Stromal cell of bone marrow (primary cell): ENCODE results near the gene SGMS2.
"Not testable (repeated sequence)": the region's sequence is repeated elsewhere in the genome, so short reads cannot be mapped to it uniquely, and the experiment has no call there.

ENCODE experiments used
- DNase-seq: peaks from one replicate; pipeline ENCODE4 v3.0.0-alpha.2; 2012; ENCODE audit warnings: low read depth

Gene SGMS2

DNA sequence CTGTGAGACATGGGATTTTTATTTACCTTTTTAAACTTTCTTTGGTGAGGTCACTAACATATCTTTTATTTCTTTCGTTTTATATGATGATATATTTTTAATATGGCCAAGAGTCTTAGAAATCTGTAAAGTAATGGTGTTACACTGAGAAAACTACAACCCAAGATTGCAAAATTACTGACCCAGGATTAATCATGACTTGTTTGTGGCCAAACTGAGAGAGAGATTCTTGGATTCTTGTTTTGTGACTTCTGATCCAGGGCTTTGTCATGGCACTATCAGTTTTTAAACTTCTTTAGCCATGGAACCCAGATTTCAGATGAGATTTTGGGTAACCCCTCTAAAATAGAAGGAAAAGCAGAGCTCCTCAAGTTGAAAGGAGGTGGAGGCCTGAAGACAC lies 42.0 kb downstream of the SGMS2 start:
- DNase-seq, result peak; percentile 28

DNA sequence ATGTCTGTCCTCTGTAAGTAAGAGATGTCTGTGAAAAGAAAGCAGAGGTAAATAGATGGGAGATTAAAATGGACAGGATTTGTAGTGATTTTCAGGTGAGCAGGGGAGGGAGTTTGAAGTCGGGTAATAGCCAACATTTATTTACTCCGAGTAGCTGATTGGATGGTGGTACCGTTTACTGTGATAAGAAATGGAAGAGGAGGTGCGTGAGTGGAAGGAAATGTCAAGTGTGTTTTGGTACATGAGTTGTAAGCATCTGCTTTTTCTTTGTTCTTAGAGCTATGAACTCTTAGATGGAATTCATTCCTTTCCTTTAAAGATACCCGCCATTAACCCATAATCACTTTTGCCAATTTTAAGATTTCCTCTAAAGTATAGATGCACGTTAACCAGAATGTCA lies 45.5 kb downstream of the SGMS2 start:
- DNase-seq, result no peak

DNA sequence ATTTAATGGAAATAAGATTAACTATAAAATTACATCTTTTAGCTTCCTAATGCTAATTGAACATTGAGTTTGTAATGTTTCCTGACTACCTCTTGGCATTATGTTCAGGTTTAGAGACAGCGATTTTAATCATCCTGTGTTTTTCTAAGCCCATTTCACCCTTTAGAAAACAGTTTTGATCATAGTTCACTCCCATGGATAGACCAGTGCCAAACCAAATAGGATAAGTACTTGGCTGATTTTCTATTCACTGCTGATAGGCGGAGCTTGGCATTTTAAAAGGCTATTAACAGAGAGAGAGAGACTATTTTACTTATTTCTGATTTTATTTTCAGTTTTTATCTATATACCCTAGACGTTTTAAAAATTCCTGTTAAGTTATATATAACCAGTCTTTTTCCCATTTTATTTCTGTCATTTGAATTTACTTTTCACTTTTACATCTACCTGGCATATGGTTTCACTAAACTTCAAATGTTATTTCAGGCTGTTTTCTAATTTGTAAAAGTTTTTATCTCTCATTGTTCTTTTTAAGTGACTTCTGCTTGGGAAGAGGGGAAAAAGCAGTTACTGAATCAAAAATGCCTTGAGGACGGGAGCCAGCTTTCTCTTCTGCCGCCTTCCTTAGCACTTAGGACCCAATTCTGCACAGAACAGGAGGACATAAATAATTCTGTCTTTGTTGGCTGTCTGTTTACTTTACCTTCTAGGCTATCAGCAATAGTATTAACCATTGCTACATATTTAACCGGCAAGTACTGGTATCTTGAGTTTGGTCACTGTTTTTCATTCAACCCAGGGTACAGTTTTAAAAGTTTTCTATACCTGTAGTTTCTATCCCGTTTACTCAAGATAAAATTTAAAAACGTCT lies 46.4 kb downstream of the SGMS2 start:
- peak; percentile 21 for DNase-seq

DNA sequence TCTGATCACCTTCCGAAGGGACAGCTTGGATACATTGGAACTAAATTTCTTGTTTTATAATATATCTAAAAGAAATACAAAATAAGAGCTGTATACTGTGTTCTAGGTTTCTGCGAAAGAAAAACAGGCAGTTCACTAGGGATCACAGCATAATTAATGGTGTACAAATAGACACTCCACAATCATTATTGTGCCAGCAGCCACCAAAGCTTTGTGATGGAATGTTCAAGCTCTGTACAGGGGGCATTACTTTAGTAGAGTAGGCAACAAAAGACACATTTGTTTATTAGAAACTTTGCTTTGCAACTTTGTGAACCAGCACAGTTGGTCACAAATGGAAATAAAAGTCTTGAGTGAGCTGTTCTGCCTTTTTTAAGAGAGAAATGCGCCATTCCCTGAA lies 49.3 kb downstream of the SGMS2 start:
- no peak for DNase-seq

DNA sequence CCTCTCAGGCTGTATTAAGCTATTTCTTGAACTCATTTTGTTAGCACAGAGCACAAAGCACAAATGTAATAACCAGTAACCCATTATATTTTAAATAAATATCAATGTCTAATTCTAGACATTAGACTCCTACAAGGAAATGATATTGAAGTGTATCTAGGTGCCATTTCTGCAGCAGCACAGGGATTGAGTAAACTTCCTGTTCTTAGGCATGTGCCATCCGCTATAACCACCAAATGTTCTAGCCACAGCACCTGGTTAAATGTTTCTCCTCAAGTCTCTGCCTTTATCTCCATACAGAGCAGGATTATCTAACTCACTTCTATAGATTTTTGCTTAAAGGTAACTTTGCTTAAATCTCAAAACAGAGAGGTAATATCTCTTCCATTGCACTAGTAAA lies 51.4 kb downstream of the SGMS2 start:
- no peak for DNase-seq

DNA sequence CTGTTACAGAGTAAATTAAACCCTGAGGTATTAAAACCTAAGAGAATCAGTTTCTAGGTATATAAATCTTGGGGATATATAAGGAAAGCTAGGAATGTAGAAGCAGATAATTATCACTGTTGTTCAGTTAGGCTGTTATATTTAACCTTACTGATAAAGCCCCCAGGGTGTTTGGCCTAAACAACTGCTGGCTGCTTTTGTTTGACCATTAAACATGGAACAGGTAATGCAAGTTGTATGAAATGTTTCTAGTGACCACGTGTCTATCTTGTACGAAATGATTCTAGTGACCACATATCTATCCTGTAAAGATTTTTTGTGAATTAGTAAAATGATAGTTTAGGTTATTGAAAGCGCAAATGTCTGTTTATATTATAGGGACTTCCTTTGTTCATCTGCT lies 52.6 kb downstream of the SGMS2 start:
- DNase-seq, result no peak

DNA sequence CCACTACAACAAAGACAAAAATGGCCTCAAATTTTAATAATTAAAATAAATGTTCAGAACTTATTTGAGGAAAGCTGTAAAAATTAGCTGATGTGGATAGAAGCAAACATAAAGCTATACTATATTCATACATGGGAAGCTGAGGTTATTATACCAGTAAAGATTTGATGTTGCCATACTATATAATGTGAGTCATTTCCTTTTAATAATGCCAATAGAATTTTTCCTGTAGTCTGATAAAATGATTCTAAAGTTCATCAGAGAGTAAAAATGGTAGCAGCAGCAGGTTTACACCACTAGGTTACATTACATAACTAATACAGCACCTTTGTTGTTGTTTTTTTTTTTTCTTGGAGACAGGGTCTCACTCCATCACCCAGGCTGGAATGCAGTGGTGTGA lies 61.1 kb downstream of the SGMS2 start:
- DNase-seq, result no peak

DNA sequence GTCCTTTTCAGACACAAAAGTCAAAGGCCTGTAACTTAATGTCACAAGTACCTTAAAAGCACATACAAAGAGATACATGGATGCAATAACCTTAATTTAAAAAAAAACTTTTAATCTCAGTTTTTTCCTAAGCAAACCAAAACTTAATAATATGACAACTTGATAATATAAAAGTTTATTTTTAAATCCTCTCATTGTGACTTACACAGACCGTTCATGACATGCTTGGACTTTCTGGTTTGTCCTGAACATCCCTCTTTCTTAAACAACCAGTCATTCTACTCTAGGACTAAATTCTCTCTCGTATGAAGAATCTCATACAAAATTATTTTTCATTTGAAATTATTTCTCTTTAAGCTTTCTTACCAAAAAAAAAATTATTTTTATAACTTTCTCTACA lies 63.5 kb downstream of the SGMS2 start:
- no peak for DNase-seq

DNA sequence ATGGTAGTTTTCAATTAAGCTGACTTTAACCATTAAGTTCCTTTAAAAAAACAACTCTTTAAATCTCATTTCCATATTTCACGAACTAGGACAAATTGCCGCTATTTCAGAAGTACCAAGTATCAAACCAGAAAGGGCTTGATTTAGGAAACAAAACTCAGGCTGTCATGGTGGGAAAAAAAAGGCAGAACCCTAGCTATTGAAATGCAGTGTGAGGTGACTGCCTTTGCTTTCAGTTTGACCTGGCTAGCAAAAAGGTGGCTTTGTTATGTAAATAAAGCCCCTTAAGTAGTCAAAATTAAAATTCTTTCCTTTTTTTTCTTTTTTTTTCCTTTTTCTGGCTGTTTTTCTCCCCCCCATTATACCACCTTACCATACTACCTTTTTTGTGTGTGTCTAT lies 66.0 kb downstream of the SGMS2 start:
- no peak for DNase-seq

DNA sequence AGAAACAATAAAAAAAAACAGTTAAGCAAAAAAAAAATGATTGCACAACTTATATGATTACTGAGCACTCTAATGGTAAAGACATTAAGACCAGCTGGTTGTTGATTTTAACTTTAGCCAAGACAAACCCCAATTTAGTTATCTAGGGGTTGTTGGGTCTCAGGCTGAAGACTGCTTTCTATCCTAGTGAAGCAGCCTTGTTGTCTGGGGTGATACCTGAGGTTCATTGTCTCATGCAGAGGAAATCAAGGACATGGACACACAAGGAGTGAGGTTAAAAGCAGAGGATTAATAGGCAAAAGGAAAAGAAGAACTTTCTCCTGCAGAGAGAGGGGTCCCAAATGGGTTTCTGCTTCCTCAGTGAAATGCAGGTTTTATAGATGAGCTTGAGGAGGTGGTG lies 66.6 kb downstream of the SGMS2 start:
- DNase-seq, result no peak

DNA sequence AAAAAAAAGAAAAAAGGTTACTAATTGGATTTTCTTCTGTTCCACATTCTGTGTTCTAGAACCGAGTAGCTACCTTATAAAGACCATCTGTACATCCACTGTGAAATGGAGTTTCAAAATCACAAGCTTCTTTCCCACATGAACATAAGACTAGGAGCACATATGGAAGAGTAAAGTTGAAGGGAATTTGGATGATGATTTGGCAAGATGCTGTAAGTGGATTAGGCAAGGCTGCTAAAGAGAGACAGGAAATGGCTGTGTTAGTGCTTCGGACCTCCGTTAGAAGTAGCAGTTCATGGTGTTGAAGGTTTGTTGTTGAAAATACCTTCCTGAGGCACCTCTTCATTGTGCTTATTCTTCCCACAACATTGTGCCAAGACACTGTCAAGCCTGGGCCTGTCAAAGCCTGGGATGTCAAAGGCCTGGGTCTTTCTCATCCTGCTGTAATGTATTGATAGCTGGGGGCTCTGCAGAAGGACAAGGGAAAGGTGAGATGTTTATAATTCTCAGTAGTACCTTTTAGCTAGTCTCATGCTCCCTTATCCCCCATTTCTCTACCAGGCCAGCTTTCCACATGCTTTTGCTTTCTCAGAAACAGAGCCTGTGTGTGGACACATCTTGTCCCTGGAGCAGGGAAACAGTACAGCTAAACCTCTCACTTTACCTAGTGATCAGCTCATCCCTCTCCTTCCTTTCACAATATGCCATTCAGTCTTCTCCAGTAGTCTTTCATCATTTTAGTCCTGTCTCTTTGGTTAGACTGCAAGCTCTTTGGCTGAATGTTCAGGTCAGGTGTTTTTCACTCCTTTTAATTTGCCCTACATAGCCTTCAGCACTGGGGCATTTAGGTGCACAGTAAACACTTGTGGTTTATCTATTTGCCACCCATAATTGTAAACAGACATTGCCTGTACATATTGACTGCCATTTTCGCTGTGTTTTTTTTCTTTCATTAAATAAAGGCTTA lies 68.7 kb downstream of the SGMS2 start:
- no peak for DNase-seq

DNA sequence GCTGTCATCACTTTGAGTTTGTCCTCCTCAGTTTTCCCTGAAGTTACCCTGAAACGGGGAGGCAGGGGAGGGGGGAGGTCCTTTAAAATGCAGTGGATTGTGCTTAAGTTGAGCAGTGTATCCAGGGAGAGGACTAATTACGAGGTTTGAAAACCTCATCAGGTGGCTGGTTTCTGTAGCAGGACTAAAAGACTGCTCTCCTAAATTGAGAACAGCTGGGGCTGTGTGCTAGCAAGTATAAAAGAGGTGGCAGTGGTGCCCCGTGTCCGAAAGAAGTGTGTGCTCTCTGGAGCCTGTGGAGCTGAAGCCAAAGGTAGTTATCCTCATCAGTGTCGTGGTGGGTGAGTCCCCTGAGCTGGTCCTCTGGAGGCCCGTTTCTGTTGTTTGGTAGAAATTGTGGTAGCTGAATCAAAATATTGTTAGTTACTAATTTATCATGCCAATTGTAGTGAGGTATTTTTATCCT lies 69.4 kb downstream of the SGMS2 start:
- DNase-seq, result no peak

DNA sequence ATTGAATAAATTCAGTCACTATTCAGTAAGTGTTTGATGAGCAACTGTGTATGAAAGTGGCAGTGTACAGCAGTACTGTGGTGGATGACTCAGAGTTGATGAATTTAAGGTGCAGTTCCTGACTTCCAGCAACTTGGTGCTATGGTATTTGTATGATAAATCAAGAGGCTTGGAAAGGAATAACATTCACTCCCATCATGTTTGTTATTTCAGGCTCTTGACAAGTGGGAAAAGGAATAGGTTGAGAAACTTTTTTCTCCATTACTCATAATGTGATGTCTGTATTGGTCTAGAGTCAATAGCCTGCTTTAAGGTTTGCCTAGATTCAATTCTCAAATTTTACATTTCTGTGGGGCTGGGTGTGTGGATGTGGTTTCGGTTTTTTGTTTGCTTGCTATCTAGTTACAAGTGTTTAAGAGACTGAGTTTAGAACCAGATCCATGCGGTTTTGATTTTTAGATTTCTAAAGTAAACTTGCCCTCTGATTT lies 71.5 kb downstream of the SGMS2 start:
- peak; percentile 85 for DNase-seq

DNA sequence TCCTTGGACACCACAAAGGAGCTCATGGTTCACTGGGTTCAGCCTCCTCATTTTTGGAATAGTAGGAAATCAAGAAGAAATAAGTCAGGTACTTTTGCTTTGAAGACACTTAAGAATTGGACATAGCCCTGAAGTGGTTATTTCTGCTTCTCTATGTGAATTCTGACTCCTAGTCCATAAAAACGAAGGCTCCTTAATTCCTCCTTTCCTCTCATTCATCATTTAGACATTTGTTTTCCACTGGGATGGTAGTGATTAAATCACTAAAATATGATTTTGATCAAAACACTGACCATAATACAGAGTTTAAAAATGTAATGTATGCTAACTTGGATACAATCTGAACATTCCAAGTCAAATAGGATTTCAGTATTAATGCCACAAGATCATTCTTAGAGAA lies 71.9 kb downstream of the SGMS2 start:
- DNase-seq, result peak; percentile 38

DNA sequence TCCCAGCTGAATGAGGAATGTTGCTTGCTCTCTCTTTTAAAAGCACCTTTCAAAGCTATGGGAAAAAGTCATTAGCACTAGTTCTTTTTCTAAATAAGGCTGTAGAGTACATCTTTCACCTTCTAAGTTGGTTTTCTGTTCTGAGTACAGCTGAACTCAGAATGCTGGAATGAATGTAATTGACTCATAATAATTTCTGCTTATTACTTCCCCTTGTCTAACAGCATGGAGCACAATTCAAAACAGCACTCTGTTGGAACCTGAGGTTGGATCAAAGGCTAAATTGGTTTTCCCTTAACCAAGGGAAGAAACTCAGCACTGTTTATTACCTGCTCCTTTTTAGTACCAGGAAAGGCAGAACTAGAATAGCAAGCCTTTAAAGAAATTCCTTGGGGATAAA lies 73.1 kb downstream of the SGMS2 start:
- DNase-seq, result no peak

DNA sequence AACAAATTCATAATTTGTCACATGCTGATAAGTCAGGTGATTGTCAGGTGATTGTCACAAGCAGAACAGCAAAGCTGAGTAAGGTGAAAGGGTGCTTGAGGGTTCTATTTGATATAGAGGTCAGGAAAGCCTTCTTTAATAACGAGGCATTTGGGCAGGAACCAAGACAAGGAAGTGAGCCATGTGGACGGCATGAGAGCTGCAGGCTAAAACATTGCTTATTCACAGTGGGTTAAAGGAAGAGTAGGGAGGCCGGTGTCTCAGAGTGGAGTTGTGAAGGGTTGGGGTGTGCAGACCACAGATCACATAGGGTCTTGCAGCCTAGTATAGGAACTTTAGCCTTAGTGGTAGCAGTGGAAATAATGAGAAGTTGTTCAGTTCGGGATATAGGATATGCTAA lies 75.3 kb downstream of the SGMS2 start:
- no peak for DNase-seq

DNA sequence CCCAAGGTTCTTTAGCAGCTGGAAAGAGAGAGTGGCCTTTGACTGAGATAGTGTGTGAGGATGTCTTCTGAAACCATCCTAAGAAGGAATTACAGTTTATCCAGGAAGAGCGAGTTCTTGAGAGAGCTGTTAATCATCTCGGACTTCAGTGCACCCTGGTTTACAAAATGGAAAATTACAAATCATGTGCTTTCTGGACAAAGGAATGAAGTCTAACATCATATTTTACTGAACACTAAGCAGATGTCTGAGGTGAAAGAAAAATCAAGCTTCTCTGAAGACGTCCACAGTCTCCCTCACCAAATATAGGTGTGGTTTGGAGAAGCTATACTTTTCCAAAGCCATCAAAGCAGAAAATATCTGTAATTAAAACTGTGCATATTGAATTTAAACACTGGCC lies 75.8 kb downstream of the SGMS2 start:
- no peak for DNase-seq

DNA sequence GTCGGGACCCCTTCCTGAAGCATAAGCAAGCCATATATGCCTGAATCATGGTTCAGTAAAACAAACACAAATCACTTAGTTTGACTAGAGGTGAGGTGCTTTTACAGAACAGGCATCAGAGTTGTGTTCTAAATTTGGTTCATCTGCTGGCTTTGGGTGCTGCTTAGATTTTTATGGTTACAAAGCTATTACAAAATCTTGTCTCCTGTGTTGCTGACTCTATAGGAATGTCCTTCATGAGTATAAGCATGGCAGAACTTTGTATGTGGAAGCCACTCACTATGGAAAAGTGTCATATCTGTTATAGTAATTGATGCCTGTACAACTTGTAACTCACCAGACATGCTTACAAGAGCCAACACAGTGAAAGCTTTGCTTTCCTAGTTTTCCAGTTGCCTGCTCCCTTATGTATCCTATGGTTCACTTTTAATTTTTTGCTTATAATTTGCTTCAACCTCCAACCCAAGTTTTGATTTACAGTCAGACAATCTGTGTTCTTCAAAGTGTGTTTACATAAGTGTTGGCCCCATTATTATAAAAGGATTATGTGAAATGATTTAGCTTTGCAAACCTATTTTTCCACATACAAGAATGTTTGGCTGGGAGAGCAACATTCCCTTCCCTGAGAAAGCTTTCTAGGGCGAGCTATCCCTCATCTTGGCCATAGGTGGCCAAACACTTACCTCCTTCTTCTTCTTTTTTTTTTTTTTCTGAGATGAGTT lies 76.6 kb downstream of the SGMS2 start:
- no peak for DNase-seq

DNA sequence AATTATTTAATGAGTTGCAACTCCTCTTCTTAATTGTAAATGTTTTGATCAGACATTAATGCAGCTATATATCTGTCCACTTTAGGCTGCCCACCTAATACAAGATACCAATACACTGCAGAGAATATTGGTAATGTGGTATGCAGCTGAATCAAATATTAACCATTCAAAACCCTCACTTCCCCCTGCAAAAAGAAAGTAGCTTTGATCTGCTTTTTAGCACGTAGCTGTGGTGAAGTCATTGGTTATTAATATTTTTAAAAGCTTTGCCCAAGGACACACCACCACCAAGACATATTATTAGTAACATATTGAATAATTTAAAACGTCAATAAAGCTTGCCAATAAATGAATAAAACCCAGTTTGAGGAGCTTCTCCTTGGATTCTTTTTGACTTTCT lies 78.0 kb downstream of the SGMS2 start:
- DNase-seq, result no peak

DNA sequence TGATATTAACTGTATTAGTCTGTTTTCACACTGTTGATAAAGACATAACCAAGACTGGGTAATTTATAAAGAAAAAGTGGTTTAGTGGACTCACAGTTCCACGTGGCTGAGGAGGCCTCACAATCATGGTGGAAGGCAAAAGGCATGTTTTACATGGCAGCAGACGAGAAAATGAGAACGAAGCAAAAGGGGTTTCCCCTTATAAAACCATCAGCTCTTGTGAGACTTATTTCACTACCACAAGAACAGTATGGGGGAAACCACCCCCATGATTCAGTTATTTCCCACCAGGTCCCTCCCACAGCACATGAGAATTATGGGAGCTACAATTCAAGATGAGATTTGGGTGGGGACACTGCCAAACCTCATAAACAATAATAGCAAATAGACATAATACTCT lies 80.3 kb downstream of the SGMS2 start:
- not testable (repeated sequence) for DNase-seq

DNA sequence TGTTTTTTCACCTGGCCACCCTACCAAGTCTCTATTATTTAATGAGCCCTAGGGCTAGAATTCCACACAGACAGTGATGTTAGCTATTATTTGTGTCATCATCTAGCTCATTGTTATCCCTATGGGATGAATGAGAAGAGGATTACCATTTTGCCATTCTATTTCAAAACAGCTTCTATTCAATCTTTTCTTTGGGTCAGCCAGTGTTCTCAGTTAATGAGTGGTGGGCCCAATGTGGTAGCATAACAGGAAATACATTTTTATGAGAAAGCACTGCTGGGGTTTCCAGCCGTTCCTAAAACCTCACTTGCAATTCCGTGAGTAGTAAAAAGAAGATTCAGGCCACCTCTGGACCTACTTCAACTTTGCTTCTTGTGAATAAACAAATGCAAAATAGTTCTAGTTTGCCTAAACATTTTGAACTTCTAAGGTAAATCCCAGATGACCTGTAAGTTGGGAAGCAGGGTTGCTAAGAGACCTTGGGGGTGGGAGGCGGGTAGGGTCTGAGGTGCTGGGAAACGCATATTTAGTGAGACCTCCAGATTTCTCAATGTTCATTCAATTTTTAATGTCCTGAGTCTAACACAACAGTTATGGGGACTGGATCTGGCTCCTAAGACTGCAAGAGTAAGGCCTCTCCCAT lies 81.8 kb downstream of the SGMS2 start:
- no peak for DNase-seq

DNA sequence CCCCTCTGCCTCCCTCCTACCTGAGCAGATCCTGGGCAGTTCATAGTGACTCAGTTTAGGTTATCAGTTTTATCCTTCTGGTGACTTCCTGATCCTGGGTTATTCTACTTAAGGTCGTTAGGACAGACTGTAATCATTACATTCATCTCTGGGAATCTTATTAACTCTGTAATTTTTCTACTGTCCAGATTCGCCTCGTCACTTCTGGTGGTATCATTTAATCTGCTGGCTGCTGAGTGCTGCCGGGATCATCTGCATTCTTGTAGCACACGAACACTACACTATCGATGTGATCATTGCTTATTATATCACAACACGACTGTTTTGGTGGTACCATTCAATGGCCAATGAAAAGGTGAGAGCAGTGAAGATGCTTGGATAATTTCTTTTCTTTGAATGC lies 83.6 kb downstream of the SGMS2 start:
- no peak for DNase-seq
